Small intestine (tissue), 7 donors: ENCODE data around the gene CTNNA3. TPM values are rescaled to one million over a fixed set of nuclear protein-coding genes. Genes with fewer than 3 reads are reported as not detected.

Experiments used
- DNase-seq, 2 donors: peaks; one replicate each; pipeline versions ENCODE4 v3.0.0 to v3.0.0-alpha.2; 2013
- FAIRE-seq: peaks from 2 replicates; lab custom pipeline; 2012; peaks lifted over from hg19 to GRCh38; lab: Jason Lieb, UNC
- H3K27ac ChIP-seq, 3 donors: one replicate each; pipeline ENCODE4 v1.5.1; 2013; ENCODE audit warnings: low read length in 2 of 3, mild to moderate bottlenecking in 2 of 3, control low read depth in 1 of 3, inconsistent platforms in 1 of 3, low read depth in 1 of 3, moderate library complexity in 1 of 3
- H3K27me3 ChIP-seq, 3 donors: one replicate each; pipeline ENCODE4 v1.6.1; 2013; ENCODE audit warnings: low read length in 3 of 3, inconsistent platforms in 1 of 3; ENCODE audit not compliant: control insufficient read depth in 3 of 3, insufficient read depth in 3 of 3
- H3K36me3 ChIP-seq, 3 donors: one replicate each; pipeline ENCODE4 v1.6.1; 2013; ENCODE audit warnings: low read length in 3 of 3, inconsistent platforms in 1 of 3, low read depth in 1 of 3, mild to moderate bottlenecking in 1 of 3, moderate library complexity in 1 of 3; ENCODE audit not compliant: control insufficient read depth in 3 of 3, insufficient read depth in 2 of 3
- H3K4me1 ChIP-seq, 3 donors: one replicate each; pipeline ENCODE4 v1.6.1; 2013; ENCODE audit warnings: low read length in 2 of 3, inconsistent platforms in 1 of 3, low read depth in 1 of 3, mild to moderate bottlenecking in 1 of 3, moderate library complexity in 1 of 3; ENCODE audit not compliant: control insufficient read depth in 3 of 3, insufficient read depth in 2 of 3
- H3K4me3 ChIP-seq, 3 donors: one replicate each; pipeline ENCODE4 v1.5.1; 2013; ENCODE audit warnings: low read length in 3 of 3, control low read depth in 1 of 3, inconsistent platforms in 1 of 3, low read depth in 1 of 3, mild to moderate bottlenecking in 1 of 3, moderate library complexity in 1 of 3
- H3K9me3 ChIP-seq, 2 donors: one replicate each; pipeline ENCODE4 v1.6.1; 2013; ENCODE audit warnings: low read depth in 1 of 2, low read length in 1 of 2; ENCODE audit not compliant: control insufficient read depth in 2 of 2, insufficient read depth in 1 of 2
- WGBS, 3 donors: extraction: QIAGEN DNeasy Blood & Tissue Kit; methylation state at CpG; one replicate each; pipeline ENCODE4 v1.1.7; 2013; 5-methylcytosine and 5-hydroxymethylcytosine counted together
- polyA plus RNA-seq, 4 donors: library from polyadenylated mRNA; stranded (reverse) in 3 of 4; unstranded in 1 of 4; fragments of 200-250 nt in 3 of 4; fragments of 120-200 nt in 1 of 4; gene quantifications; one replicate each; pipeline versions ENCODE4 v1.2.1 to v1.2.3, GENCODE V29; 2013
- donor health status: healthy with polysubstance abuse.
- donor health status: control.
- donor health status: control.
- donor health status: Bipolar disorder and iron deficiency.
- donor health status: healthy.

Gene CTNNA3
- polyA plus RNA-seq, 4 donors, result 0.24 to 0.38 TPM; not detected in 2

- Histone ChIP-seq H3K4me3 (no peak overlapping the region), H3K36me3 (no peaks in the 10 kb centered on the region), H3K9me3 (no peaks in the 10 kb centered on the region), H3K27me3 (no peaks in the 10 kb centered on the region), H3K27ac (no peak overlapping the region), H3K4me1 (no peaks in the 10 kb centered on the region)
- DNase-seq (no peak), FAIRE-seq (no peak)
- 61 to 85% (median 84%) methylated on average over 1 of the region's 1 CpG for WGBS, 3 donors
These were observed 1229.0 kb downstream of the CTNNA3 start for GRCh38 chr10:66467042-66467441.

- H3K27ac ChIP-seq, result no peak overlapping the region
- H3K36me3 ChIP-seq, result no peaks in the 10 kb centered on the region
- H3K4me3 ChIP-seq, result no peak overlapping the region
- H3K27me3 ChIP-seq, result no peaks in the 10 kb centered on the region
- FAIRE-seq (no peak), DNase-seq (no peak)
- no peaks in the 10 kb centered on the region for H3K9me3 ChIP-seq
- H3K4me1 ChIP-seq, result no peaks in the 10 kb centered on the region
These were observed 1229.4 kb downstream of the CTNNA3 start for GRCh38 chr10:66466622-66467021.

- Histone ChIP-seq H3K9me3 (no peaks in the 10 kb centered on the region), H3K36me3 (no peaks in the 10 kb centered on the region), H3K27me3 (no peaks in the 10 kb centered on the region), H3K27ac (no peak overlapping the region), H3K4me1 (no peaks in the 10 kb centered on the region), H3K4me3 (no peak overlapping the region)
- no peak for FAIRE-seq
- no peak for DNase-seq
- 59 to 61% (median 59%) methylated on average over 3 of the region's 3 CpGs for WGBS, 3 donors
These were observed 1232.4 kb downstream of the CTNNA3 start for GRCh38 chr10:66463611-66464010.

- H3K27ac ChIP-seq, result no peak overlapping the region
- H3K9me3 ChIP-seq, result peaks cover 0 to 4% of the 10 kb centered on the region in 2 donors
- no peaks in the 10 kb centered on the region for H3K36me3 ChIP-seq
- no peaks in the 10 kb centered on the region for H3K27me3 ChIP-seq
- WGBS, 3 donors, result 71 to 100% (median 93%) methylated on average over 1 of the region's 1 CpG
- no peak for DNase-seq
- H3K4me3 ChIP-seq, result no peak overlapping the region
- H3K4me1 ChIP-seq, result no peaks in the 10 kb centered on the region
- FAIRE-seq, result no peak
These were observed 1238.4 kb downstream of the CTNNA3 start for GRCh38 chr10:66457629-66458028.

GRCh38 chr10:66455304-66455703, 1240.7 kb downstream of the CTNNA3 start:
- no peak for FAIRE-seq
- Histone ChIP-seq H3K36me3 (no peaks in the 10 kb centered on the region), H3K9me3 (peaks cover 0 to 5% of the 10 kb centered on the region in 2 donors), H3K27ac (no peak overlapping the region), H3K27me3 (no peaks in the 10 kb centered on the region), H3K4me3 (no peak overlapping the region), H3K4me1 (no peaks in the 10 kb centered on the region)
- 45 to 71% (median 60%) methylated on average over 2 of the region's 2 CpGs for WGBS, 3 donors
- DNase-seq, result no peak

- H3K4me1 ChIP-seq, result no peaks in the 10 kb centered on the region
- no peaks in the 10 kb centered on the region for H3K27me3 ChIP-seq
- peaks cover 0 to 8% of the 10 kb centered on the region in 2 donors for H3K9me3 ChIP-seq
- H3K36me3 ChIP-seq, result no peaks in the 10 kb centered on the region
- 26 to 36% (median 27%) methylated on average over 1 of the region's 1 CpG for WGBS, 3 donors
- H3K4me3 ChIP-seq, result no peak overlapping the region
- FAIRE-seq (no peak), DNase-seq (no peak)
- no peak overlapping the region for H3K27ac ChIP-seq
These were observed 1255.4 kb downstream of the CTNNA3 start for GRCh38 chr10:66440568-66440967.

- Histone ChIP-seq H3K4me1 (no peaks in the 10 kb centered on the region), H3K4me3 (no peak overlapping the region), H3K36me3 (no peaks in the 10 kb centered on the region), H3K27ac (no peak overlapping the region), H3K27me3 (no peaks in the 10 kb centered on the region), H3K9me3 (peaks cover 0 to 8% of the 10 kb centered on the region in 2 donors)
- WGBS, 3 donors, result 56 to 88% (median 79%) methylated on average over 2 of the region's 2 CpGs
- DNase-seq (no peak), FAIRE-seq (no peak)
These were observed 1281.1 kb downstream of the CTNNA3 start for GRCh38 chr10:66414943-66415342.

- no peaks in the 10 kb centered on the region for H3K27me3 ChIP-seq
- no peaks in the 10 kb centered on the region for H3K4me1 ChIP-seq
- FAIRE-seq (no peak), DNase-seq (no peak)
- H3K36me3 ChIP-seq, result no peaks in the 10 kb centered on the region
- no peak overlapping the region for H3K4me3 ChIP-seq
- H3K9me3 ChIP-seq, result no peaks in the 10 kb centered on the region
- no peak overlapping the region for H3K27ac ChIP-seq
These were observed 1290.4 kb downstream of the CTNNA3 start for GRCh38 chr10:66405566-66405965.

GRCh38 chr10:66398669-66399068, 1297.3 kb downstream of the CTNNA3 start:
- H3K4me3 ChIP-seq, result no peak overlapping the region
- no peak for DNase-seq
- no peaks in the 10 kb centered on the region for H3K9me3 ChIP-seq
- no peaks in the 10 kb centered on the region for H3K4me1 ChIP-seq
- no peaks in the 10 kb centered on the region for H3K36me3 ChIP-seq
- no peak overlapping the region for H3K27ac ChIP-seq
- no peaks in the 10 kb centered on the region for H3K27me3 ChIP-seq
- no peak for FAIRE-seq
